GM19240 (cell line): ENCODE results near the gene ZNF385B.

Experiments used
- DNase-seq: peaks from one replicate; pipeline ENCODE4 v3.0.0; 2011; ENCODE audit warnings: low spot score; ENCODE audit not compliant: insufficient read length

ZNF385B gene

GRCh38 chr2:179749210-179749609 lies 112.2 kb downstream of the ZNF385B start:
- DNase-seq = no peak

- DNase-seq = no peak
These were observed 114.4 kb downstream of the ZNF385B start for GRCh38 chr2:179746981-179747380.

GRCh38 chr2:179745635-179746256 lies 115.7 kb downstream of the ZNF385B start:
- DNase-seq = no peak

GRCh38 chr2:179744401-179744800 lies 117.0 kb downstream of the ZNF385B start:
- DNase-seq = no peak

- DNase-seq = no peak
These were observed 120.1 kb downstream of the ZNF385B start for GRCh38 chr2:179741317-179741716.

GRCh38 chr2:179729966-179730365 lies 131.4 kb downstream of the ZNF385B start:
- DNase-seq = no peak

- no peak for DNase-seq
These were observed 134.8 kb downstream of the ZNF385B start for GRCh38 chr2:179726461-179727180.

- DNase-seq = no peak
These were observed 137.0 kb downstream of the ZNF385B start for GRCh38 chr2:179724403-179724802.

GRCh38 chr2:179720173-179720772 lies 141.1 kb downstream of the ZNF385B start:
- DNase-seq = no peak

- no peak for DNase-seq
These were observed 145.5 kb downstream of the ZNF385B start for GRCh38 chr2:179715871-179716270.

- DNase-seq = no peak
These were observed 146.2 kb downstream of the ZNF385B start for GRCh38 chr2:179715196-179715595.

GRCh38 chr2:179712825-179713224 lies 148.6 kb downstream of the ZNF385B start:
- no peak for DNase-seq

- DNase-seq = no peak
These were observed 150.0 kb downstream of the ZNF385B start for GRCh38 chr2:179711375-179711774.

GRCh38 chr2:179703702-179704101 lies 157.7 kb downstream of the ZNF385B start:
- DNase-seq = no peak

GRCh38 chr2:179702912-179703311 lies 158.5 kb downstream of the ZNF385B start:
- no peak for DNase-seq

GRCh38 chr2:179701524-179702110 lies 159.8 kb downstream of the ZNF385B start:
- DNase-seq = no peak

GRCh38 chr2:179695486-179695885 lies 165.9 kb downstream of the ZNF385B start:
- DNase-seq = no peak

- DNase-seq = no peak
These were observed 166.4 kb downstream of the ZNF385B start for GRCh38 chr2:179694963-179695362.

GRCh38 chr2:179692610-179693009 lies 168.8 kb downstream of the ZNF385B start:
- DNase-seq = no peak

- no peak for DNase-seq
These were observed 169.4 kb downstream of the ZNF385B start for GRCh38 chr2:179692043-179692442.

- DNase-seq = no peak
These were observed 170.2 kb downstream of the ZNF385B start for GRCh38 chr2:179691235-179691634.

GRCh38 chr2:179686718-179687342 lies 174.6 kb downstream of the ZNF385B start:
- DNase-seq = no peak
